Nephron progenitor cell (in vitro differentiated cells): Measurements from ENCODE around the gene HTR7.

Source experiments
- DNase-seq: peaks from one replicate; pipeline ENCODE4 v3.0.0; 2021
- H3K27ac Mint-ChIP-seq: 2 replicates; pipeline ENCODE4 v1.8.0; 2021; ENCODE audit warnings: mild to moderate bottlenecking, moderate library complexity, mixed read lengths
- H3K27me3 Mint-ChIP-seq: 2 replicates; pipeline ENCODE4 v1.8.0; 2021; ENCODE audit warnings: mild to moderate bottlenecking, low read depth, mixed read lengths; ENCODE audit not compliant: poor library complexity
- H3K36me3 Mint-ChIP-seq: 2 replicates; pipeline ENCODE4 v1.8.0; 2021; ENCODE audit warnings: low read depth, mixed read lengths
- H3K4me1 Mint-ChIP-seq: 2 replicates; pipeline ENCODE4 v1.8.0; 2021; ENCODE audit warnings: mixed read lengths
- H3K4me3 Mint-ChIP-seq: 2 replicates; pipeline ENCODE4 v1.8.0; 2021; ENCODE audit warnings: mild to moderate bottlenecking, moderate library complexity, mixed read lengths
- H3K9me3 Mint-ChIP-seq: 2 replicates; pipeline ENCODE4 v1.8.0; 2021; ENCODE audit warnings: mild to moderate bottlenecking, moderate library complexity, mixed read lengths
- CTCF ChIP-seq: fragments of 200-600 bp; sonication (generic); IDR thresholded peaks from 2 replicates; pipeline ENCODE4 v1.5.0; 2021; ENCODE audit warnings: antibody characterized with exemption

The HTR7 gene

GRCh38 chr10:90846746-90847145 is 11.1 kb downstream of the HTR7 start:
- Mint-ChIP-seq H3K27me3 (peaks cover 5% of the 10 kb centered on the region), H3K27ac (no peak overlapping the region), H3K9me3 (peaks cover 25% of the 10 kb centered on the region), H3K36me3 (peaks cover 13% of the 10 kb centered on the region), H3K4me3 (no peak overlapping the region), H3K4me1 (no peaks in the 10 kb centered on the region)
- no peak for TF ChIP-seq CTCF
- no peak for DNase-seq

GRCh38 chr10:90845726-90846125 is 12.1 kb downstream of the HTR7 start:
- Mint-ChIP-seq H3K27ac (no peak overlapping the region), H3K27me3 (peaks cover 5% of the 10 kb centered on the region), H3K4me3 (no peak overlapping the region), H3K9me3 (peaks cover 16% of the 10 kb centered on the region), H3K4me1 (no peaks in the 10 kb centered on the region), H3K36me3 (peaks cover 6% of the 10 kb centered on the region)
- DNase-seq, result no peak
- TF ChIP-seq CTCF, result no peak

GRCh38 chr10:90842725-90843124 is 15.1 kb downstream of the HTR7 start:
- Mint-ChIP-seq H3K4me1 (no peaks in the 10 kb centered on the region), H3K4me3 (no peak overlapping the region), H3K36me3 (no peaks in the 10 kb centered on the region), H3K27me3 (peaks cover 5% of the 10 kb centered on the region), H3K9me3 (no peaks in the 10 kb centered on the region), H3K27ac (no peak overlapping the region)
- no peak for DNase-seq
- no peak for TF ChIP-seq CTCF

- H3K27me3 Mint-ChIP-seq, result no peaks in the 10 kb centered on the region
- no peaks in the 10 kb centered on the region for H3K9me3 Mint-ChIP-seq
- no peak overlapping the region for H3K27ac Mint-ChIP-seq
- H3K36me3 Mint-ChIP-seq, result no peaks in the 10 kb centered on the region
- H3K4me1 Mint-ChIP-seq, result no peaks in the 10 kb centered on the region
- TF ChIP-seq CTCF, result no peak
- no peak overlapping the region for H3K4me3 Mint-ChIP-seq
- DNase-seq, result no peak
Measured at GRCh38 chr10:90837486-90837885, 20.4 kb downstream of the HTR7 start.

- peaks cover 3% of the 10 kb centered on the region for H3K27me3 Mint-ChIP-seq
- no peak overlapping the region for H3K4me3 Mint-ChIP-seq
- H3K27ac Mint-ChIP-seq, result no peak overlapping the region
- H3K9me3 Mint-ChIP-seq, result no peaks in the 10 kb centered on the region
- no peak for TF ChIP-seq CTCF
- H3K36me3 Mint-ChIP-seq, result no peaks in the 10 kb centered on the region
- DNase-seq, result no peak
- no peaks in the 10 kb centered on the region for H3K4me1 Mint-ChIP-seq
Measured at GRCh38 chr10:90834326-90834725, 23.5 kb downstream of the HTR7 start.

- no peaks in the 10 kb centered on the region for H3K4me1 Mint-ChIP-seq
- H3K36me3 Mint-ChIP-seq, result no peaks in the 10 kb centered on the region
- H3K9me3 Mint-ChIP-seq, result no peaks in the 10 kb centered on the region
- DNase-seq, result no peak
- TF ChIP-seq CTCF, result no peak
- H3K27me3 Mint-ChIP-seq, result peaks cover 4% of the 10 kb centered on the region
- no peak overlapping the region for H3K4me3 Mint-ChIP-seq
- H3K27ac Mint-ChIP-seq, result no peak overlapping the region
Measured at GRCh38 chr10:90832111-90832510, 25.7 kb downstream of the HTR7 start.
